HepG2 (cell line): ENCODE data around the gene ARHGEF26. TPM values are rescaled to one million over a fixed set of nuclear protein-coding genes. Genes with fewer than 3 reads are reported as not detected.

ENCODE experiments used
- ATAC-seq: fragments of 200-7000 bp; cut with Tn5 transposase; 3 replicates; pipeline ENCODE4 v1.9.1; 2020; ENCODE audit warnings: mild to moderate bottlenecking, moderate library complexity
- BruUV-seq: library from RNA; stranded (reverse); fragments of 400-500 nt; replicated peaks from 2 replicates; lab custom pipeline; 2021; lab: Mats Ljungman, UMichigan
- CTCF ChIA-PET: fragments of 300-600 bp; formaldehyde crosslinking; extraction: SDS; loops from one replicate; lab custom pipeline; 2021; ENCODE audit warnings: low total read pairs, inconsistent platforms, low intra/inter-chr PET ratio; lab: Yijun Ruan, JAX
- POLR2A ChIA-PET: fragments of 350-600 bp; sonication (Branson Sonifier 250); formaldehyde crosslinking; loops from one replicate; lab custom pipeline; 2020; ENCODE audit warnings: antibody characterized with exemption, inconsistent platforms; lab: Yijun Ruan, JAX
- DNase-seq: peaks from one replicate; pipeline ENCODE4 v3.0.0-alpha.2; 2015; ENCODE audit warnings: low spot score
- FAIRE-seq: peaks from 3 replicates; lab custom pipeline; 2011; peaks lifted over from hg19 to GRCh38; lab: Jason Lieb, UNC
- H2AFZ ChIP-seq: one replicate; pipeline ENCODE4 v1.6.1; 2011; ENCODE audit warnings: low read length, inconsistent platforms
- H3K27ac ChIP-seq: fragments of 300-600 bp; 3 replicates; pipeline ENCODE4 v1.8.0; 2011; ENCODE audit warnings: mixed run types, mild to moderate bottlenecking, mixed read lengths, low read length, inconsistent platforms; ENCODE audit not compliant: insufficient read depth; ENCODE audit errors: extremely low read length
- H3K27me3 ChIP-seq, 2 experiments: fragments of 200-600 bp in 1 of 2; 2 replicates in 1 of 2; 3 replicates in 1 of 2; pipeline versions ENCODE4 v1.6.0 to v1.8.0; 2011; ENCODE audit warnings: low read length in 2 of 2, mild to moderate bottlenecking in 2 of 2, moderate library complexity in 2 of 2, inconsistent platforms in 1 of 2; ENCODE audit not compliant: insufficient read depth in 2 of 2, control insufficient read depth in 1 of 2
- H3K36me3 ChIP-seq, 2 experiments: fragments of 200-600 bp in 1 of 2; replicated peaks in 1 of 2; 2 replicates in 1 of 2; 3 replicates in 1 of 2; pipeline versions ENCODE4 v1.5.1 to v1.8.0; 2011; ENCODE audit warnings: low read length in 2 of 2, inconsistent platforms in 1 of 2; ENCODE audit not compliant: insufficient read depth in 2 of 2, control insufficient read depth in 1 of 2
- H3K4me1 ChIP-seq: 2 replicates; pipeline ENCODE4 v1.5.1; 2012; ENCODE audit warnings: low read length, inconsistent platforms; ENCODE audit not compliant: insufficient read depth
- H3K4me2 ChIP-seq: 2 replicates; pipeline ENCODE4 v1.6.0; 2011; ENCODE audit warnings: low read depth, low read length, inconsistent platforms
- H3K4me3 ChIP-seq, 3 experiments: fragments of 200-600 bp in 1 of 3; sonication (generic), shearing (Covaris generic) in 1 of 3; replicated peaks in 1 of 3; 2 replicates each; pipeline ENCODE4 v1.5.1; 2011 to 2016; ENCODE audit warnings: low read length in 3 of 3, inconsistent platforms in 2 of 3, low read depth in 2 of 3, mild to moderate bottlenecking in 2 of 3, control low read depth in 1 of 3, mixed read lengths in 1 of 3; ENCODE audit not compliant: insufficient read depth in 1 of 3
- H3K79me2 ChIP-seq: one replicate; pipeline ENCODE4 v1.6.1; 2011; ENCODE audit warnings: low read length, inconsistent platforms; ENCODE audit not compliant: insufficient read depth
- H3K9ac ChIP-seq: 2 replicates; pipeline ENCODE4 v1.6.0; 2011; ENCODE audit warnings: mild to moderate bottlenecking, low read depth, low read length, inconsistent platforms; ENCODE audit not compliant: insufficient read depth
- H3K9me3 ChIP-seq: 2 replicates; pipeline ENCODE4 v1.5.1; 2012; ENCODE audit warnings: mild to moderate bottlenecking, low read length
- H4K20me1 ChIP-seq: 2 replicates; pipeline ENCODE4 v1.6.0; 2011; ENCODE audit warnings: inconsistent platforms, mild to moderate bottlenecking, low read length, moderate library complexity; ENCODE audit not compliant: insufficient read depth
- ATF5 ChIP-seq: sonication (generic); formaldehyde crosslinking; IDR thresholded peaks from 2 replicates; pipeline ENCODE4 v1.4.0; 2020; ENCODE audit warnings: mild to moderate bottlenecking, low read depth, missing genetic modification reagents
- KDM5B ChIP-seq: sonication (generic); formaldehyde crosslinking; IDR thresholded peaks from 2 replicates; pipeline ENCODE4 v1.4.0; 2020; ENCODE audit warnings: missing genetic modification reagents, mild to moderate bottlenecking, borderline replicate concordance
- ZBTB10 ChIP-seq: sonication (generic); formaldehyde crosslinking; IDR thresholded peaks from 2 replicates; pipeline ENCODE4 v1.4.0; 2020; ENCODE audit warnings: missing genetic modification reagents, borderline replicate concordance
- ZFP36L1 ChIP-seq: sonication (generic); formaldehyde crosslinking; IDR thresholded peaks from 2 replicates; pipeline ENCODE4 v1.8.0; 2022; ENCODE audit warnings: mild to moderate bottlenecking, missing genetic modification reagents, moderate library complexity
- ZNF180 ChIP-seq: sonication (generic); formaldehyde crosslinking; IDR thresholded peaks from 2 replicates; pipeline ENCODE4 v1.4.0; 2020; ENCODE audit warnings: low read depth, missing genetic modification reagents, borderline replicate concordance
- ZNF597 ChIP-seq: sonication (generic); formaldehyde crosslinking; IDR thresholded peaks from 2 replicates; pipeline ENCODE4 v1.5.0; 2020; ENCODE audit warnings: missing genetic modification reagents
- ZNF629 ChIP-seq: sonication (generic); formaldehyde crosslinking; conservative IDR thresholded peaks from 2 replicates; pipeline ENCODE4 v1.5.0; 2020; ENCODE audit warnings: missing genetic modification reagents
- WGBS: methylation state at CpG from one replicate; pipeline ENCODE4 v1.1.6; 2017; ENCODE audit warnings: low lambda C conversion rate; 5-methylcytosine and 5-hydroxymethylcytosine counted together
- in situ Hi-C: cut with HindIII; loops from 2 replicates; pipeline ENCODE4 v1.10.0; 2017; ENCODE audit warnings: low pct_unique_long_range_greater_than_20kb; ENCODE audit not compliant: extremely low pct_ligation_motif_present
- intact Hi-C: fragments of 100-400 bp; cut with micrococcal nuclease; formaldehyde crosslinking; loops from one replicate; pipeline ENCODE4 v1.10.0; 2022; ENCODE audit not compliant: unreplicated experiment
- polyA plus RNA-seq, 8 experiments: library from polyadenylated mRNA; depleted of rRNA in 3 of 8; stranded (reverse) in 7 of 8; unstranded in 1 of 8; fragments of >200 nt; fragmentation: Illumina TruSeq in 4 of 8; extraction: Trizol in 4 of 8; gene quantifications; 2 replicates each; pipeline versions ENCODE4 v1.2.1 to v1.2.3, GENCODE V29; 2011 to 2016; ENCODE audit warnings: low read depth in 4 of 8, missing spikeins in 1 of 8, mixed read lengths in 1 of 8; ENCODE audit not compliant: insufficient read depth in 1 of 8
- total RNA-seq, 5 experiments: library from RNA; depleted of rRNA; stranded (reverse); fragments of >200 nt; fragmentation: Illumina TruSeq; extraction: Trizol; gene quantifications; 2 replicates each; pipeline ENCODE4 v1.2.3, GENCODE V29; 2016; ENCODE audit warnings: low read depth in 1 of 5
- TF ChIP-seq, protein P1 (sequence below): sonication (generic); formaldehyde crosslinking; IDR thresholded peaks from 2 replicates; pipeline ENCODE4 v1.4.0; 2020; ENCODE audit warnings: missing genetic modification reagents

ARHGEF26 gene
- total and polyA plus RNA-seq, 2 of the 13 experiments (the other 11 are each of a cell fraction or from before 2014, with no cell fraction given): 0.74 to 6.1 TPM

GRCh38 chr3:154182322-154182922 is 61.2 kb downstream of the ARHGEF26 start:
- FAIRE-seq (no peak), DNase-seq (no peak), ATAC-seq (no peak)
- no peak overlapping the region for H3K4me2 ChIP-seq
- POLR2A ChIA-PET: no interaction called here
- 58% methylated on average over 4 of the region's 4 CpGs for WGBS
- no peak overlapping the region for H2AFZ ChIP-seq
- intact Hi-C loops (no loop called here), in situ Hi-C loops (no loop called here)
- no peak overlapping the region for H3K27ac ChIP-seq
- CTCF ChIA-PET: no interaction called here
- no peak overlapping the region for H3K4me3 ChIP-seq
- no peaks in the 10 kb centered on the region for H3K79me2 ChIP-seq
- H3K27me3 ChIP-seq: no peaks in the 10 kb centered on the region; a peak in 1 of 5 replicates
- H3K4me1 ChIP-seq: no peaks in the 10 kb centered on the region
- H4K20me1 ChIP-seq: no peaks in the 10 kb centered on the region
- no TSS peak for BruUV-seq
- no peaks in the 10 kb centered on the region for H3K9me3 ChIP-seq
- H3K9ac ChIP-seq: no peak overlapping the region
- TF ChIP-seq ATF5 (CRISPR knock-in tag) (no peak), ZBTB10 (CRISPR knock-in tag) (no peak), ZNF629 (CRISPR knock-in tag) (peak; percentile 55)
- H3K36me3 ChIP-seq: no peaks in the 10 kb centered on the region

DNA sequence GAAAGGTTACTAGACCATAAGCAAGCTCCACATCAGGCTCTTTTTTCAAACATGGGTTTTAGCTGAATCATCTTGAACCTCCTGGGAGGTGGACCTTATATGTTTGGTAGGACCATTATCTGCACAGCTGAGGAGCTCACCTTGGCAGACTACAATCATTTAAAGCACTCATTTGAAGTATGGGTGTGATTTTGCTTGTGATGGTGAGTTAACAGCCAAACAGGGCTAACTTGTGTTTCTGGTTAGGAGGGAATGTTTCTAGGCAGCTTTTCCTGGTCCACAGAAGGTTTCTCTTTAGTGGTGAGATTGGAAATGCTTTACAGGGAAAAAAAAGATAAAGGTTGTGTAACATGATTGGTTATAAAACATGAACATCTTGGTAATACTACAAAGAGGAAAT is 61.8 kb downstream of the ARHGEF26 start:
- TF ChIP-seq ZNF180 (no peak), ZNF597 (CRISPR knock-in tag) (no peak), KDM5B (CRISPR knock-in tag) (no peak), ZFP36L1 (no peak)
- TF ChIP-seq, protein P1, sequence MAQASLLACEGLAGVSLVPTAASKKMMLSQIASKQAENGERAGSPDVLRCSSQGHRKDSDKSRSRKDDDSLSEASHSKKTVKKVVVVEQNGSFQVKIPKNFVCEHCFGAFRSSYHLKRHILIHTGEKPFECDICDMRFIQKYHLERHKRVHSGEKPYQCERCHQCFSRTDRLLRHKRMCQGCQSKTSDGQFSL (CRISPR knock-in tag): no peak
- Histone ChIP-seq H3K4me1 (no peaks in the 10 kb centered on the region), H4K20me1 (no peaks in the 10 kb centered on the region), H3K36me3 (no peaks in the 10 kb centered on the region), H3K9ac (no peak overlapping the region), H3K9me3 (no peaks in the 10 kb centered on the region), H3K4me2 (no peak overlapping the region), H3K27ac (no peak overlapping the region), H3K4me3 (no peak overlapping the region), H3K27me3 (no peaks in the 10 kb centered on the region; a peak in 1 of 5 replicates), H2AFZ (no peak overlapping the region), H3K79me2 (no peaks in the 10 kb centered on the region)
- DNase-seq (no peak), FAIRE-seq (no peak), ATAC-seq (no peak)
- ChIA-PET CTCF (no interaction called here), POLR2A (no interaction called here)
- intact Hi-C loops: no loop called here
- in situ Hi-C loops: no loop called here
- BruUV-seq: no TSS peak
